B cell (primary cell): ENCODE measurements around the gene BAZ2B. TPM values are rescaled to one million over a fixed set of nuclear protein-coding genes. Genes with fewer than 3 reads are reported as not detected.

ENCODE experiments used
- ATAC-seq: fragments of 200-7000 bp; cut with Tn5 transposase; one replicate; pipeline ENCODE4 v1.10.0; 2021; ENCODE audit warnings: low read depth, mild to moderate bottlenecking, moderate number of reproducible peaks, moderate library complexity
- CTCF ChIA-PET: fragments of 350-600 bp; sonication (Branson Sonifier 250); formaldehyde crosslinking; loops from one replicate; lab custom pipeline; 2021; ENCODE audit warnings: antibody characterized with exemption, inconsistent platforms; lab: Charles Lee
- POLR2A ChIA-PET: fragments of 350-600 bp; sonication (Branson Sonifier 250); formaldehyde crosslinking; loops from one replicate; lab custom pipeline; 2021; ENCODE audit warnings: antibody characterized with exemption; lab: Charles Lee
- DNase-seq: peaks from one replicate; pipeline ENCODE4 v3.0.0; 2013
- H2AFZ ChIP-seq: 2 replicates; pipeline ENCODE4 v1.6.1; 2012; ENCODE audit warnings: mild to moderate bottlenecking, low read depth, low read length; ENCODE audit not compliant: insufficient read depth, poor library complexity, severe bottlenecking
- H3K27ac ChIP-seq, 2 donors: 1 replicate in 1 of 2; 2 replicates in 1 of 2; pipeline ENCODE4 v1.5.1; 2012 to 2013; ENCODE audit warnings: low read length in 2 of 2, mild to moderate bottlenecking in 2 of 2, moderate library complexity in 1 of 2
- H3K27me3 ChIP-seq, 4 experiments: fragments of 200-600 bp in 1 of 4; sonication (generic) in 1 of 4; replicated peaks in 1 of 4; 1 replicate in 2 of 4; 2 replicates in 2 of 4; pipeline versions ENCODE4 v1.6.1 to v1.7.0; 2013 to 2016; ENCODE audit warnings: low read length in 3 of 4, mild to moderate bottlenecking in 2 of 4, mixed read lengths in 1 of 4, moderate library complexity in 1 of 4; ENCODE audit not compliant: insufficient read depth in 4 of 4, control insufficient read depth in 3 of 4; ENCODE audit errors: control extremely low read depth in 1 of 4
- H3K36me3 ChIP-seq, 2 experiments: replicated peaks in 1 of 2; 1 replicate in 1 of 2; 2 replicates in 1 of 2; pipeline versions ENCODE4 v1.6.1 to v1.7.1; 2013; ENCODE audit warnings: low read length in 1 of 2; ENCODE audit not compliant: insufficient read depth in 2 of 2, control insufficient read depth in 1 of 2; ENCODE audit errors: control extremely low read depth in 1 of 2, extremely low read depth in 1 of 2
- H3K4me1 ChIP-seq, 2 donors: fragments of 200-600 bp in 1 of 2; sonication (generic) in 1 of 2; 1 replicate in 1 of 2; 2 replicates in 1 of 2; pipeline versions ENCODE4 v1.5.1 to v1.6.1; 2013 to 2017; ENCODE audit warnings: low read length in 2 of 2; ENCODE audit not compliant: control insufficient read depth in 2 of 2, insufficient read depth in 2 of 2
- H3K4me2 ChIP-seq: replicated peaks from 2 replicates; pipeline ENCODE3; 2012; ENCODE audit warnings: mild to moderate bottlenecking, low read depth, low read length; ENCODE audit not compliant: poor library complexity, severe bottlenecking
- H3K4me3 ChIP-seq, 5 experiments: fragments of 200-600 bp in 1 of 5; sonication (generic) in 1 of 5; 1 replicate in 3 of 5; 2 replicates in 2 of 5; pipeline versions ENCODE4 v1.5.1 to v1.7.0; 2011 to 2016; ENCODE audit warnings: low read length in 4 of 5, mild to moderate bottlenecking in 4 of 5, low read depth in 2 of 5, control low read depth in 1 of 5, moderate library complexity in 1 of 5; ENCODE audit not compliant: insufficient read depth in 1 of 5; ENCODE audit errors: control extremely low read depth in 1 of 5, extremely low read depth in 1 of 5
- H3K79me2 ChIP-seq: fragments of 200-600 bp; sonication (generic); one replicate; pipeline ENCODE4 v1.6.0; 2016; ENCODE audit warnings: low read length; ENCODE audit not compliant: control insufficient read depth, insufficient read depth
- H3K9ac ChIP-seq: fragments of 200-600 bp; sonication (generic); 2 replicates; pipeline ENCODE4 v1.6.1; 2017; ENCODE audit warnings: mild to moderate bottlenecking, low read length, moderate library complexity
- H3K9me3 ChIP-seq, 3 donors: one replicate each; pipeline versions ENCODE4 v1.6.1 to v1.7.1; 2013; ENCODE audit warnings: low read length in 2 of 3; ENCODE audit not compliant: control insufficient read depth in 2 of 3, insufficient read depth in 1 of 3; ENCODE audit errors: control extremely low read depth in 1 of 3
- H4K20me1 ChIP-seq: 2 replicates; pipeline ENCODE4 v1.6.0; 2012; ENCODE audit warnings: mild to moderate bottlenecking, low read length; ENCODE audit not compliant: insufficient read depth, control insufficient read depth, poor library complexity, severe bottlenecking
- H3K27ac Mint-ChIP-seq: one replicate; pipeline ENCODE4 v1.8.0; 2021; ENCODE audit warnings: mixed read lengths
- H3K27me3 Mint-ChIP-seq: one replicate; pipeline ENCODE4 v1.8.0; 2021; ENCODE audit warnings: mixed read lengths
- H3K4me1 Mint-ChIP-seq: one replicate; pipeline ENCODE4 v1.8.0; 2021; ENCODE audit warnings: mixed read lengths
- H3K4me3 Mint-ChIP-seq: one replicate; pipeline ENCODE4 v1.8.0; 2021; ENCODE audit warnings: mixed read lengths
- H3K9me3 Mint-ChIP-seq: one replicate; pipeline ENCODE4 v1.8.0; 2022; ENCODE audit warnings: mixed read lengths; ENCODE audit not compliant: insufficient read depth
- CTCF ChIP-seq: fragments of 200-600 bp; IDR thresholded peaks from one replicate; pipeline ENCODE4 v1.8.0; 2022; ENCODE audit warnings: antibody characterized with exemption, mild to moderate bottlenecking
- EZH2 ChIP-seq: IDR thresholded peaks from 2 replicates; pipeline ENCODE4 v1.6.1; 2012; ENCODE audit warnings: borderline replicate concordance, low read depth, mild to moderate bottlenecking, moderate library complexity, low read length; ENCODE audit not compliant: insufficient read depth, poor library complexity, severe bottlenecking
- WGBS: methylation state at CpG from one replicate; pipeline ENCODE4 v1.1.5; 2013; ENCODE audit warnings: missing lambda C conversion rate; ENCODE audit not compliant: insufficient coverage; 5-methylcytosine and 5-hydroxymethylcytosine counted together
- intact Hi-C: fragments of 100-400 bp; cut with micrococcal nuclease; formaldehyde crosslinking; loops from one replicate; pipeline ENCODE4 v1.10.0; 2022
- polyA plus RNA-seq: library from polyadenylated mRNA; depleted of rRNA; stranded (reverse); fragments of >200 nt; gene quantifications from 2 replicates; pipeline ENCODE4 v1.2.3, GENCODE V29; 2012
- total RNA-seq, 2 donors: library from RNA; stranded (reverse); fragments of 120-200 nt in 1 of 2; gene quantifications; 1 replicate in 1 of 2; 2 replicates in 1 of 2; pipeline versions ENCODE4 v1.2.3 to v1.2.4, GENCODE V29; 2013 to 2022

Gene BAZ2B
- total and polyA plus RNA-seq, 2 donors (not counting 1 experiment from before 2014, with no cell fraction given) = 8.6 to 42.3 TPM

GRCh38 chr2:159571540-159572260, 44.6 kb downstream of the BAZ2B start:
- H3K27ac ChIP-seq = no peak overlapping the region
- intact Hi-C loops = no loop called here
- no peaks in the 10 kb centered on the region for H3K36me3 ChIP-seq
- no peak overlapping the region for H3K4me3 Mint-ChIP-seq
- H3K9me3 ChIP-seq = peaks cover 4 to 8% (median 4%) of the 10 kb centered on the region in 3 donors
- no CpG with 5 or more reads among the region's 3 CpGs for WGBS
- TF ChIP-seq EZH2 = no peak
- TF ChIP-seq CTCF = no peak
- H4K20me1 ChIP-seq = no peaks in the 10 kb centered on the region
- no peak overlapping the region for H3K4me3 ChIP-seq
- no peaks in the 10 kb centered on the region for H3K4me1 Mint-ChIP-seq
- H3K27me3 Mint-ChIP-seq = no peaks in the 10 kb centered on the region
- H3K9ac ChIP-seq = no peak overlapping the region
- H2AFZ ChIP-seq = no peak overlapping the region
- no peak overlapping the region for H3K4me2 ChIP-seq
- ATAC-seq (no peak), DNase-seq (no peak)
- ChIA-PET CTCF (no interaction called here), POLR2A (no interaction called here)
- no peaks in the 10 kb centered on the region for H3K4me1 ChIP-seq
- H3K27ac Mint-ChIP-seq = no peak overlapping the region
- H3K79me2 ChIP-seq = no peaks in the 10 kb centered on the region
- no peaks in the 10 kb centered on the region for H3K27me3 ChIP-seq
- H3K9me3 Mint-ChIP-seq = no peaks in the 10 kb centered on the region

DNA sequence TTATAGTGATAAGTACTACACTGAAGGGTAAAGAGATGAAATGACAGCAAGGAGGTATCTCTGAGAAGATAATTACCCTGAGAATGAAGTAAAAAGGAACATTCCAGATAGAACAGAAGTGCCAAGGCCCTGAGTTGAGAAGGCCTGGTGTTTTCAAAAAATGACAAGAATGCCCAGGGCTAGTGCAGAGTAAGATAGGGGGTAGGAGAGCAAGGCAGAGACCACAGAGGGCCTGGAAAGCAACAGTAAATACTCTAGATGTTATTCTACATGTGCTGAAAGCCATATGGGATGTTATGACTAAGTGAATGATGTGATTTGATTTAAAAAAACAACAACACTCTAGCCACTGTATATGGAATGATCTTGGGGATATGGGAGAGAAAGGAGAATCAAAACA, 52.3 kb downstream of the BAZ2B start:
- no peak for TF ChIP-seq EZH2
- no peak for TF ChIP-seq CTCF
- no peak overlapping the region for H2AFZ ChIP-seq
- Mint-ChIP-seq H3K4me1 (no peaks in the 10 kb centered on the region), H3K27me3 (no peaks in the 10 kb centered on the region), H3K4me3 (no peak overlapping the region), H3K9me3 (no peaks in the 10 kb centered on the region), H3K27ac (no peak overlapping the region)
- H3K9ac ChIP-seq = no peak overlapping the region
- no peak overlapping the region for H3K27ac ChIP-seq
- H3K4me3 ChIP-seq = no peak overlapping the region
- CTCF ChIA-PET = no interaction called here
- no peak for DNase-seq
- POLR2A ChIA-PET = no interaction called here
- ATAC-seq = no peak
- H3K27me3 ChIP-seq = no peaks in the 10 kb centered on the region
- H3K4me1 ChIP-seq = no peaks in the 10 kb centered on the region
- intact Hi-C loops = no loop called here
- H3K36me3 ChIP-seq = no peaks in the 10 kb centered on the region
- no peaks in the 10 kb centered on the region for H4K20me1 ChIP-seq
- no peaks in the 10 kb centered on the region for H3K9me3 ChIP-seq
- H3K4me2 ChIP-seq = no peak overlapping the region
- H3K79me2 ChIP-seq = no peaks in the 10 kb centered on the region
